ENCODE results near the gene OR10A7.

DNA sequence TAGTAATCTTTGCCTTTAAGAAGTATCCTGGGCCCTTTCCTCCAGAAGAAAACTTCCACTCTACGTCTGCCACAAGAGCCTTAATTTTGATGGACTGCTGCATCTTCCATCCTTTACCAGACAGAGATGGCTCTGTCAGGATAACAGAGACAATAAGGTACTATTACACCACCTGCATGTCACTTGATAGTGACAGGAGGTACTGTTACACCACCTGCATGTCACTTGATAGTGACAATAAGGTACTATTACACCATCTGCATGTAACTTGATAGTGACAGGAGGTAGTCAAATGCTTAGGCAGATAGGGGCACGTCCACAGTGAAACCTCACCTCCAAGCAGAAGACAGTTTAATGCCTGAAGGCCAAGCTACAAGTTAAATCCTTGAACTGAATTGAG, 37.5 kb downstream of the OR10A7 start:
- TF ChIP-seq POLR2A (IDR thresholded peaks at IDR 0.05; ENCODE audit: low read depth, low read length), result no peak
- TF ChIP-seq POLR2AphosphoS5 (IDR thresholded peaks at IDR 0.05; ENCODE audit: low read depth, low read length), result no peak
- no peak for TF ChIP-seq TAF1 (IDR thresholded peaks at IDR 0.05; ENCODE audit: borderline replicate concordance, low read depth, low read length)

Data from GM12892 (cell line).